GDM1 (cell line): ENCODE results near the gene ZNF407.

Experiments used
- DNase-seq: peaks from one replicate; lab custom pipeline; 2025; lab: John Stamatoyannopoulos, UW

ZNF407 gene

DNA sequence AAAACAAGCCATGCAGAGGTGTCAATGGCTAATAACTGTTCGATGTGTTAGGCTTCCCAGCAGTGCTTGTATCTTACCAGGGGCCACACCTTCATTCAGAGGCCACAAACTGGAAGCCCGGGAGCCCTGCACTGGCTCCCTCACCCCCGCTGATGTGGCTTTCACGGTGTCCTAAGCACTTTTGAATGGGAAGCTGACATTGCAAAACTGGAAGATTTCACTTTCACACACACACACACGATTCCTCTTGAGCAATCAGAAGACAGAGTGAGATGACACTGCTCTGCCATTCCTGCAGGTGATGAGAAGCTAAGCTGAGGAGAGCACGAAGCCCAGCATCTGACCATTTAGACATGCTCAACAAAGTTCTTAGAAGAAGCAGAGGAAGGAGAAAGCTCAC is 8.6 kb upstream of the ZNF407 start:
- DNase-seq = no peak

DNA sequence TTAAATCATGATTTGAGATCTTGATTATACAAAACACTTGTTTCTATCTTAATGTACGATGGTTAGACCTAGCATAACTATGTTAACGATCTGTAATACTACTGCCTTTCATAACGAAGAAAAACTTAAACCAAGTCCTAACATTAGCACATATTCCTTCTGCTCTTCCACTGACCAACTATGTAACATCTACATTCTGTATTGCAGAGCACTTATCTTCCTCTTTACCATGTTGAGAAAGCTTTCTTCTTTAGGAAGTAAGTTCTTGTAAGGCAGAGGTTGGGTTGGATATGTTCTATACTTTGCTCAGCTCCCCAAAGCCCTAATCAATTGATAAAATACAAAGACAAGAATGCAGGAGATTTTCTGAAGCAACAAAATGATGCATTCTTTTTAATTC is 7.9 kb upstream of the ZNF407 start:
- no peak for DNase-seq

DNA sequence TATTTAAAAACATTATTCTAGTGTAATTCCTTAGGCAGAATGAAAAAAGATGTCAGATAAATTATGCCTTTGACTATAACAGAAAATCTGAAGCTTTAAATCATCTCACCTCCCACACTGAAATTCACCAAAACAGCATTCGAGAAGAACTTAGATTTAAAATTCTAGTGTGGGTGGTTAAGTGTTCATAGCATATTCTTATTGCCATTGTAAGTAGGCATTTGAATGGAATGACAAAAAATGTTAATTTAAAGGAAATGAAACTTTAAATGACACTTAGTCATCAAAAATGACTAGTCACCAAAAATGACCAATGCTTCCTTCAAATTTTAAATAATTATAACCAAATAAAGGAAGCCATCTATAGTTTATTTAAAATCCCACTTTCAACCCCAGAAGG is 7.0 kb upstream of the ZNF407 start:
- DNase-seq = no peak

DNA sequence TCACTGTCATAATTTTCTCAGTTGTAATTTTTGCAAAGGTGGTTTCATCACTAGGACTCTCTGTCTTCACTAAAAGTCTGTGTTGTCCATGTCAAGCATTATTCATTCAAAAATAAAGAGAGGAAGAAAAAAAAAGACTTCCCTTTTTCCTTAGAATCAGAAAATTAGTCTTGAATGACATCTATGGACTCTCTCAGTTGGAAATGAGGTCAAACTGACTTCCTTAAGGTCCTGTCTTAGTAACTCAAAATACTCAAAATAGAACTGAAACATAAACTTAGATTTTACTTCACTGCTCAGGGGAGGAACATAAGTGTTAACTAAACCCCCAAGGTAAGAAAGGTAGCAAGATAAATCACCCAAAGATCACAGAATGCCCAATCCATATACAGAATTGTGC is 2.2 kb upstream of the ZNF407 start:
- DNase-seq = no peak

DNA sequence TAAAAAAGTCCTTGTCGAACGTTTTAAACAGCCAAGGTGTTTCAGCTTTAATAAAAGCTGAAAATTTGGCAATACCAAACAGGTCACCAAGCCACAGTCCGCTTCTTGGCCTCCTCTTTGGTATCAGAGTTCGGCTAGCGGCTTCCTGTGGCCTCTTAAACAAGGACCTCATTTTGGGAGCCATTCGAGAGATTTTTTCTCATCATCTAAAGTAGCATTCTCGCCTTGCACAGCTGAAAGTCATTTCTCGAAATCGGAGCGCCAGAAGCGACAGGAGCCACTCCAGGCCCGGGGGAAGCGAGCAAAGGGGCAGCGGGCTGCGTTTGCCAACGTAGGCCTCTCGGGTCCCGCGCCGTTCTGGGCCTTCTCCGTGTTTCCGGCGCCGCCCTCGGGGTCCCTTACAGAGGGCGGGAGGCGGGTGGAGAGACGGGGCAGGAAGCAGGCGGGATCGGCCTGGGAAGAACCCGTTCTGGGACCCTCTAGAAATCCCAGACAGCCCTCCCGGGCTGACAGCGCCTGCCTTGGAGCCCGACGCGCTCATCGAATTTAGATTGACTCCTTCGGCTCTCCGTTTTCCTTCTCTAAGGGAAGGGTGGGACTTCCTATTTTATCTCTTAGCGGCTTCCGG is 522 bp upstream of the ZNF407 start:
- DNase-seq = peak; percentile 82

DNA sequence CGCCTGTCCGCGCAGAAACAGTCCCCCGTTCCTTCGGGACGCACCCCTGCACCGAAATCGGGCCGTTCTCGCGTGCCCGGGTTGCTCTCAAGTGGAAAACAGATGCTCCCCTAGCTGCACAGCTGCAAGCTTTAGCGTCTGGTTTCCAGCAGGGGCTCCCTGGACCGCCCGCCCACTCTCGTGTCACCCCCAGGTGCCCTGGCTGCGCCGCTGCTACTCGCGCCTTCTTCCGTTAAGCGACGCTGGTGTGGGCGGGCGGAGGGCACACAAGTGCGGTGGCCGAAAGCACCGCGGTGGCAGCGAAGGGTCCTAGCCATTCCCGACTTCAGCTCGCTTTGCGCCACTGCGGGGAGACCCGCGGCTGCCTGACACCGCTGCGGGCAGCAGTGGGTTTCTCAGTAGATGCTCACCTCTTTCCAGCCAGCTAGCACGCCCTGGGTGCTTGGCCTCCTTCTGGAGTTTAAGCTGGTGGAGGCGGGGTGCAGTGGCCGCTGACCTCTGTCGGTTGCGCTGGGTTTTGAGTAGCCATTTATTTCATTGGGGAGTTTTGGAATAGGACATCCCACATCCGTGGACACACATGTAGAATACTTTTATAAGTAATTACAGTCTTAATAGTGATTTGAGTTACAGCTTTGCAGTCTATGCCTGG is 806 bp downstream of the ZNF407 start:
- DNase-seq = peak; percentile 53

DNA sequence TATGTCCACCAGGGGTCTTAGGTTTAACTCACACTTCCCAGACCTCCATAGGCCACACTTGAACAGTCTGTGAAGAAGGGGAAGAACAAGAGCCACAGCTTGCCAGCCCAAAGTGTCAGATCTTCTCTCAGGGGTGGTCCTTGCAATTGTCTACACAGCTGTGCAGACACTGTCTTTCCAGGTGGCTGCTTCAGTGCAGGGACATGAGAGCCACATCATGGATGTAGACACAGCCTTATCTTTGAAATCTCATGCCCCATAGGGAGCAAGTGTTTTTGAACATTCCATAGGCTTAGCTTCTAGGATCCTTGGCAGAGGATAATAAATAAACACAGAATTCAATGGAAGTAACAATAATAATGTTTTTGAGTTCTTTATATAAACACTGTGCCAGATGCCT is 6.7 kb downstream of the ZNF407 start:
- DNase-seq = no peak

DNA sequence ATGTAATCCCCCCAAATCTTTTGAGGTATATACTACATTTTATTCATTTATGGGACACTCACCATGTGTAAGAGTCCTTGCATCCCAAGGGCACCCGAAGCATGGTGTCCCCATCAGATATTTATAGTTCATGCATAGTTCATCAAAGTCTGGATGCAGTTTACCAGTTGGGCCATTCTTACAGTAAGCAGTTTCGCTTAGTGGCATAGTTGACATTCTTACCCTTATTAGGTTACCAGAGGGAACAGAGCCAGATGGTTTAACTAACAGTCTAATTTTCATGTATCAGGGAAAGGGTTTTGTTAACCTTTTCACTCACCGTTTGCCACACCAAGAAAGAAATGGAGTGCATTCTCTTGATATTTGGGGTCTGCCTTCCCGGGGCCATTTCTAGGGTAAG is 7.1 kb downstream of the ZNF407 start:
- no peak for DNase-seq

DNA sequence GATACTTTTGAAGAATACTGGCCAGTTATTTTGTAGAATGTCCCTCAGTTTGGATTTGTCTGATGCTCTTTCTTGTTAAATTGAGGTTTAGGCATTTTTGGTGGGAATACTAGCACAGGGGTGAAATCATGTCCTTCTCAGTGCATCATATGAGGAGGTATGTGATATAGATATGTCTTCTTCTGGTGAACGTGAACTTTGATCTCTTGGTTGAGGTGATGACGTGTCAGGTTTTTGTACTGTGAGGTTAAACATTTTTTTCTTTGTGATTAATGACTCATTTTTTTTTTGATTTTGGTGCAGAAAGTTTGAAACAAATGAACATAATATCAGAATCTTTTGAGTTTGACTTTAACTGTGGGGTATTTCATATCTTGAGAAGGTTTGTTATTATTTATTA is 11.0 kb downstream of the ZNF407 start:
- DNase-seq = no peak

DNA sequence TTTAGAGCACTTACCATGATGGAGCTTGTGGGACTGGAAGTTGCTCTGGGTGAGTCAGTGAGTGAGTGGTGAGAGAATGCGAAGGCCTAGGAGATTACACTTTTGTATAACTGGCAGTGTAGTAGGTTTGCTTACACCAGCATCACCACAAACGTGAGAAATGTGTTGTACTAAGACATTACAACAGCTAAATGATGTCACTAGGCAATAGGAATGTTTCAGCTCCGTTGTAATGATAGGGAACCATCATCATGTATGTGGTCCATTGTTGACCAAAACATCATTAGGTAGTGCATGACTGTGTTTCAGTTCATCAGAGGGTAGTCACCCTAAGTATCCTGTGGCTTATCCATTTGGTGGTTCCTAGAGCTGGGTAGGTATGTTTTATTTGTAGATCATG is 11.9 kb downstream of the ZNF407 start:
- no peak for DNase-seq

DNA sequence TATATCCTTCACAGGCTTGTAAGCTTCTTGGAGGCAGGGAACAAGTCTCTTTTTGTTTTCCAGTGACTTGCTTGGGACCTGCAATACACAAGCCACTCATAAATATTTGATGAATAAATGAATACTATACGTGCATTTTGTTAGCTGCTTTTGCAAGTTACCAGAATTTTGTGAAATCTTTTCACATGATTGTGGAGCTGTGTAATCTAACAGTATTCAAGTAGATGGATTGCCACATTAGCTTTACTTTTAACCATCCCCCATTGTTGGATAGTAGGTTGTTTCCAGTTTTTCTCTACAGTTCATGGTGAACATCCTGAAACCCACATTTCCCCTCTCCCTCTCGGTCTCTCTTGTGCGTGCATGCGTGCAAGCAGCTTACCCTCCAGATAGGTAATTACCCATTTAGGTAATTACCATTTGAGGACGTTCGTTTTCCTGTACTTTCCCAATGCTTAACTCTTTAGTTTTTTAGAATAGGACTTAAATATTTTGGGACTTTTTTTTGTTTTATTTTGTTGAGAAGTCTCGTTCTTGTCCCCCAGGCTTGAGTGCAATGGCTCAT is 12.5 kb downstream of the ZNF407 start:
- no peak for DNase-seq

DNA sequence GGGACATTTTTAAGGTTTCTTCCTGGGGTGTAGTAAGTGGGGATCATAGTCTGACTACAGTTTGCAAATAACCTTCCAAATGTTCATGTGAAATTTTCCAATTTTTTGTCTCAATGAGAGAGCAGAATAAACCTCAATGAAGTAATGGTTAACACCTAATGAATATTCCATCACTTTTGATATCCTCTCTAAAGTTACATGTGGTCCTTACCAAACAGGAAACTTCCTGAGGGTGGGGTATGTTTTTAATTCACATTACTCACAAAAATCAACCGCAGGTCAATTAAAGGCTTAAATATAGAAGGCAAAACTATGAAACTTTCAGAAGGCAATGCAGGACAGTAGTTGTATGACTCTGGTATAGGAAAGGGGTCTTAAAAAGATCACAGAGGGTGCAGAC is 13.2 kb downstream of the ZNF407 start:
- DNase-seq = no peak

DNA sequence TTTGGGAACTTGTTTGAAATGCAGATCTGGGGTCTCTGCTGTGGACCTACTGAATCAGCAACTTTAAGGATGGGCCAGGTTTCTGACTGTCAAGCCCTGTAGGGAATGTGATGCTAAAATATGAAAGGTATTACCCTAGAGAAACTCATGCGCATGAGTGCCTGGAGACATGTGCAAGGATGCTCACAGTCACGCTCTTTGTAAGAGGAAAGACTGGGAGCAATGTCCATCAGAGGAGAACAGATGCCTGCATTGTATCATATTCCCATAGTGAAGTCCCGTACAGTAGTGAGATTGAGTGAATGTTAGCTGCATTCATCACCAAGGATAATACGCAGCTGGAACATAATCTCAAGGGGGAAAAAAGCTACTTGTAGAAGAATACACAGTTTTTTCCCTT is 14.1 kb downstream of the ZNF407 start:
- no peak for DNase-seq

DNA sequence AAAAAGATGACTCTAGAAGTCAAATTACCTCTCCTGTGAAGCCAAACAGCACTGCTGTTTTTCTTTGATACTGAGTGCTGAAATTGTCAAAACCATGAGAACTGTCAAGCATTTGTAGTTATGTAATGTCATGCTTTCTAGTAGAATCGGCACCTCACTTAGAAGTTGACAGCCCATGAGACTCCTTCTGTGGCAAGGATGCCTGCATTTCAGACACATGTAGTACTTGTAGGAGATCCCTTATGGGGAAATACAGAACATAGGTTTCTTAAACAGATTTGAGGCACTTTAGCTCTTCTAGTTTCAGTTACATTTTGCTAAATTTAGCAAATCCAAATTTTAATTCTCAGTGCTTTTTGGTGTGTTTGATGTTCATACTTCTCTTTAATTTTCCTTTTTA is 15.7 kb downstream of the ZNF407 start:
- DNase-seq = no peak

DNA sequence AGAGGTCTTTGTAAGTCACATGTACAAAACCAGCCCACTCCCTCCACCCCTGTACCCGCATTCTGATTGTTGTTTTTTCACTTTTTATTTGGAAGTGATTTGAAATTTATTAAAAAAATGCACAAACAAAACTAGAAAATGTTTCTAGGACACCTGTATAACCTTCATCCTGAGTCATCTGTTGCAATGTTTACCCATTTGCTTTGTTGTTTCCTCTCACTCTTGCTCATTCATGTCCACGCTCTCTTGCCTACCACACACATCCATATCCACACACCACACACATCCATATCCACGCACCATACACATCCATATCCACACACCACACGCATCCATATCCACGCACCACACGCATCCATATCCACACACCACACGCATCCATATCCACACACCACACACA is 18.8 kb downstream of the ZNF407 start:
- DNase-seq = no peak

DNA sequence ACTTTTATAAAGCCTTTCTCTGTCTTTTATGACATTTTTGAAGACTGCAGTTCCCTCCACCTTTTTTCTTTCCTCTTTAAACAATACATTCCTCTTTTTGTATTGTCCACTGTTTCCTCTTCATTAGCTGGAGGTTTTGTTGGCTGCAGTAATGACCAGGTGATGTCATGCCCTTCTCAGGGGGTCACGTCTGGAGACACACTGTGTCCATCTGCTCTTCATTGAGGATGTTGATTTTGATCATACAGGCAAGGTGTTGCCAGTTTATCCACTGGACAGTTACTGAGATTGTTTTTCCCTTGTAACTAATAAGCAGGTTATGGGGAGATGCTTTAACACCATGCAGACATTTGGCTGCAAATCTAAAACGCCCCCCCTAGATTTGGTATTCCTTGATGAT is 19.8 kb downstream of the ZNF407 start:
- no peak for DNase-seq

DNA sequence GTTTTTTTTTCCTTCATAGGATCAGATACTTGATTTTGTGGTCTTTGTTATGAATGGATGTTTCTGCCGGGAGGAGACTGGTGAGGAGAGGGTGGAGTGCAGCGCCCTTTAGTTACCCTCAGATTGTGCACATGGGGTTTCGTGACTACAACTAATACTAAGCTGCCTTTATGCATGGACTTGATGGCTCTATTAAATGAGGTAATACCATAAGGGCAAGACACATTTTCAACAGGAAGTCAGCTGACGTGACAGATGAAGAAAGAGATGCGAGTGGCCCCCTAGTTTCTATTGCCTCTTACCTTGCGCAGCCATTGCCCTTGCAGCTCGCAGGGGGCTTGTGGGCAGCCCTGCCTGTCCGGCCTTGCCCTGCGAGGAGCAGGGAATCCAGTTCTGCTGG is 24.4 kb downstream of the ZNF407 start:
- DNase-seq = no peak

DNA sequence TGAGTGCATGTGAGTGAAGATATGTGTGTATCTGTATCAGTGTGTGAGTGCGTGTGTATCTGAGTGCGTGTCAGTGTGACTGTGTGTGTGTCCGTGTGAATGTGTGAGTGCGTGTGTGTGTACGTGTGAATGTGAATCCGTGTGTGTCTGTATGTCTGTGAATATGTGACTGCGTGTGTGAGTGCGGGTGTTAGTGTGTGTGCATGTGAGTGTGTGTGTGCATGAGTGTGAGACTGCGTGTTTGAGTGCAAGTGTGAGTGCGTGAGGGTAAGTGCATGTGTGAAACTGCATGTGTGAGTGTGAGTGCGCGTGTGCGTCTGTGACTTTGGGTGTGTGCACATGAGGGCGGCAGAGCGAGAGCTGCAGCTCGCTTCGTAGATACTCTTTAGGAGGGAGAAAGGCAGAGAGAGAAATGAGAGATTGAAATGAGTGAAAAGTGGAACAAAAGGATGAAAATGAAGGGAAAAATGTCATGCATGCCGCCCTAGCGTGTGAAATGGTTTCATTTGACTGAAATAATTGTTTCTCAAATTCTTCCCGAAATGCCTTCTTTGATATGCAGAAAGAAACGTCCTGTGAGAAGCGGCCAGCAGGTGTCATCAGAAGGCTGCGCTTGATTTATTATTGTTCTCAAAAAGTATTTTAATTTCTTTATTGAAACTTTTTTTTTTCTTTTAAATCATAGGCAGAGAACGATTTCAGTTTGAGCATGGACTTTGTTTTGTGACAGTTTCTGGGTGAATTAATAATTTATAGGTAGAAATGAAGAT is 25.6 kb downstream of the ZNF407 start:
- DNase-seq = no peak

DNA sequence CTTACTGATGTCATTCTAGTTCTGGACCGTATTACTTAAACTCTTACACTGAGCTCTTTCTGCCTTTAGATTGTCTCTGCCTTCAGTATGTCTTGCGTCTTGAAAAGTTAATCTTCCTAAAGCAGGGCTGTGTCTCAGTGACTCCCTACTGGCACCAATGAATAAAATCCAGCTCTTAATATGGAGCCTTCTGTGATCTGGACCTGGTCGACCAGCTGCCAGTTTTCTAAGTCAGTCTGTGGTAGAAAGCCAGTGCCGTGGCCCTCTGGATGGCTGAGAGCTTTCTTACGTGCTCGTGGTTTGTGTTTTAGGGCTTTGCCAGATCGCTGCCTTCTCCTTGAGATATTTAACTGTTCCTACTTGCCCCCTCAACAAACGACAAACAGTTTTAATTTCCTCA is 26.8 kb downstream of the ZNF407 start:
- DNase-seq = no peak

DNA sequence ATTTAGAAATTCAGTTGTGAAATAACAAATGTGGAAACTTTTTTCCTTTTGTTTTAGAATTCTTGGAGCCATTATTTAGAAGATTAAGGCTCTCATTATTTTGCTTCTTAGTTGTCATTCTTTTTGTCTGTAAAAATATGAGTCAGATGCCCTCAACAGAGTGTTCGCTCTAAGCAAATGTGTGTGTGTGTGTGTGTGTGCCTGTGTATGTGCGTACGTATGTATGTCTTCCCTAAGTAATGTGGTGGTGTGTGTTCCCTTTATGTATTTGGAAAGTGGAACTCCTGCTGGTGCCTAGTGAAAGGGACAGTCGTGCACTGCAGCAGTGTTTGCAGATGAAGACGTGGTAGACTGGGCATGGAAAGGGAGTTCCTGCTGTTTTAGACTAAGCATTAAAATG is 27.5 kb downstream of the ZNF407 start:
- DNase-seq = no peak

DNA sequence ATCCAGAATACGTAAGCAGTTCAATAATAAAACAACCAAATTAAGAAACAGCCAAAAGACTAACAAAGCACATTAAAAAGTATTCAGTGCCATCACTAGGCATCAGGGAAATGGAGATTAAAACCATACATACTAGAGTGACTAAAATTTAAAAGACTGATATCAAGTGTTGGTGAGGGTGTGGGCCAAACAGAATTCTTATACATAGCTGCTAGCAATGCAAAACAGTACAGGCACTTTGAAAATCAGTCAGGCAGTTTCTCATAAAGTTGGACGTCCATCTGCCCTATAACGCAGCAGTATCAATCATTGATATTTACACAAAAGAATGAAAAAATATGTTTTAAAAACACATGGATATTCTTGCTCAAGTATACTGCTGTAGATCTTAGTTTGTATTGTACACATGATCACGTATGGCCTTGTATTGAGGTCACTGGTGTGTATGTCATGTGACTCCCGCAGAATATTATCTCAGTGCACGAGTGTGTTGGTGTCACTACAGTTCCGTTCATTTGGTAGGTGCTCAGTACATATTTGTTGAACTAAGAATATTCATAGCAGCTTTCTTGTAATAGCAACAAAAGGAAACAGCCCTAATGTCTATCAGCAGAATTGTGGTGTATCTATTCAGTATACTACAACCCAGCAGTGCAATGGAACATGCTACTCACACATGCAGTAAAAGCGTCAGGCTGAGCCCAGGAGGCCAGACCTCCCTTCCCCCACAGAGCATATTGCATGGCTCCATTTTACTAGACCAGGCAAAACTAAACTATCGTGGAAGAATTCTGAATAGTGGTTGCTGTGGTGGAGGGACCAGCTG is 28.6 kb downstream of the ZNF407 start:
- DNase-seq = no peak

DNA sequence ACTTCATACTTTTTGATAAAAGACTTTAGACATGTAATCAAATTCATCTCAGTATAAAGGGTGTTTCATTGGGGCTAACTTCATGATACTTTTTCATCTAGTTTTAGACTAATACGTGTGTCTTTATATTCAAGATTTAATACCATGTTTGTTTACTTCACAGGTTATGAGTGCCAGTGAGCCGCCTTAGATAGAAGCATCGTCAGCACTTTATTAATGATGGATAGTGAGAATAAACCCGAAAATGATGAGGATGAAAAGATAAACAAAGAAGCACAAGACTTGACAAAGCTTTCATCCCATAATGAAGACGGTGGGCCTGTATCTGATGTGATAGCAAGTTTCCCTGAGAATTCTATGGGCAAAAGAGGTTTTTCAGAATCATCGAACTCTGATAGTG is 33.1 kb downstream of the ZNF407 start:
- no peak for DNase-seq
